Stimulated activated CD8-positive, alpha-beta memory T cell treated with anti-CD3 and anti-CD28 coated beads, Interleukin-12 subunit alpha, Interleukin-12 subunit beta, amount 100 ng/mL, for 1 hour (primary cell): ENCODE data around the gene RHOT2.

ENCODE experiments used
- DNase-seq: peaks from one replicate; pipeline ENCODE4 v3.0.0-alpha.2; 2020; ENCODE audit warnings: low read depth

The RHOT2 gene

DNA sequence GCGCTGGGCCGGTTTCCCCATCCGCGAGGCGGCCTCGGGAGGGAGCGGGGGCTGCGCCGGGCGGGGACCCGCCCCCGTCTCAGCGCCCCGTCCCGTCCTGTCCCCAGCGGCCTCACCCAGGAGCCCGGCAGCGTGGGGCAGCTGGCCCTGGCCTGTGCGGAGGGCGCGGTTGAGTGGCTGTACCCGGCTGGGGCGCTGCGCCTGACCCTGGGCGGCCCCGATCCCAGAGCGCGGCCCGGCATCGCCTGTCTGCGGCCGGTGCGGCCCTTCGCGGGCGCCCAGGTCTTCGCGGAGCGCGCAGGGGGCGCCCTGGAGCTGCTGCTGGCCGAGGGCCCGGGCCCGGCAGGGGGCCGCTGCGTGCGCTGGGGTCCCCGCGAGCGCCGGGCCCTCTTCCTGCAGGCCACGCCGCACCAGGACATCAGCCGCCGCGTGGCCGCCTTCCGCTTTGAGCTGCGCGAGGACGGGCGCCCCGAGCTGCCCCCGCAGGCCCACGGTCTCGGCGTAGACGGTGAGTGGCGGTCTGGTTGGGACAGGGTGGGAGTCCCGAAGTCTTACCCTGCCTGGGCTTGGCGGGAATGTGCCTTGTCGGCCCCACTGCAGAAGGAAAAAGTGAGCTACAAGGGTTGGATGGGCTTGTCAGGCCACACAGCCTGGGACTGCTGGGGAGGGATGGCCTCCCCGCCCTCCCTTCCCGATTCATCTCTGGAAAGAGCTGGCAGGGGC lies 47.7 kb downstream of the RHOT2 start:
- DNase-seq = no peak

DNA sequence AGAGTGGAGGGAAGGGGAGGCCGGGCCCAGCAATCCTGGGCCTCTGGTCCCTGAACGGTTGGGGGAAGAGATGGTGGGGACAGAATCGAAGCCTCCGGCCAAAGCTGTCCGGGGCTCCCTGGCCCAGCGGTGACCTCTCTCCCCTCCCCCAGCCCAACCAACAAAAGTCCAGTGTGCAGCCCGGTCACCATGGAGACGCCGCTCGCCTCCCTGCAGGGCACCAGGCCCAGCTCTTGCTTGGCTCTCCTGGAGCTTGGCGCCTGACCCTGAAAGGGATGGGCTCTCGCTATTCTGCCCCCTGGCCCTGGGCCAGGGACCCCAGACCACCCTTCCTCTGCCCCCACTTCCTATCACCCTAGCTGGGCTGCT lies 48.3 kb downstream of the RHOT2 start:
- no peak for DNase-seq

DNA sequence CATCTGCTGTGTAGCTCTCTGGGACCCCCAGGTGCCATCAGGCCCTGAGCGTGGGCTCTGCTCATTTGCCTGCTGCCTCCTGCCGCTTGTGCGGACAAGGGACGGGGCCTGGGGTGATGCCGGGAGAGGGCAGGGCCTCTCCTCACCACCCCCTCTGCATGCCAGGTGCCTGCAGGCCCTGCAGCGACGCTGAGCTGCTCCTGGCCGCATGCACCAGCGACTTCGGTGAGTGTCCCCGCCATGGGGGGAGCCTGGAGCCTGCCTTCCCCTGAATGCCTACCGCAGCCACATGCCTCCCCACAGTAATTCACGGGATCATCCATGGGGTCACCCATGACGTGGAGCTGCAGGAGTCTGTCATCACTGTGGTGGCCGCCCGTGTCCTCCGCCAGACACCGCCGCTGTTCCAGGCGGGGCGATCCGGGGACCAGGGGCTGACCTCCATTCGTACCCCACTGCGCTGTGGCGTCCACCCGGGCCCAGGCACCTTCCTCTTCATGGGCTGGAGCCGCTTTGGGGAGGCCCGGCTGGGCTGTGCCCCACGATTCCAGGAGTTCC lies 48.9 kb downstream of the RHOT2 start:
- DNase-seq = no peak

DNA sequence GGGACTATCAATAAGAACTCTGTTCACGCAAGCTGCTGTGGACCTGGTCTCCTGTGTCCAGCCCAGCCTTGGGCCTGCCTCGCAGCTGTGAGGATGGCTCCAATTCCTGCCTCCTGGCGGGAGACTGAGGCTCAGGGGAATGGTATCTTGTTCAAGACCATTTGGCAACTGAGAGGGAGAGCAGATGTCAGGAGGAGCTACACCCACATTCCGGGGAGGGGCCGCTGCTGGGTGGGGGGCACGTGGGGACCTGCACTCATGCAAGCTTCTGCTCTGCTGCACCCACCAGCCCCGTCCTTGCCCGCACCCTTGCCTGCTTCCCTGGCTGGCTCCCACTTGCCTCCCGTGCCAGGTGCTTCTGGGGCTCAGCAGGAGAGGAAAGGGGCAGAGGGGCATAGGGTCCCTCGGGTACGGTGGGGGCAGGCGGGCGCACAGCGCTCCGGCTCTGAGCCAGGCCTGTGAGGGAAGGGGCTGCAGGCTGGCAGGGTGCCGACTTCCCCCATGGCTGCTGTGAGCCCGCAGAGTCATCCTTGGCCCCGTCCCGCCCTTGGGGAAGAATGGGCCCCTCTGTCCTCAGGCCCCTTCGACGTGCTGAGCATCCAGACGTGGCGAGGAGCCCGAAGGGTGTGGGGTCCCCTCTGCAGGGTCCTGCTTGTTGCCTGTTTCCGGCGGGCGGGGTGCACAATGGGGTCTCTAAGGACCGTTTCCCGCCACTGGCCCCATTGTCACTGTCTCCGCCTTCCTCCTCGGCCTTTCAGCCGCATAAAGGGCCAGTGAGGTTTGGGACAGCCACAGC lies 49.7 kb downstream of the RHOT2 start:
- no peak for DNase-seq

DNA sequence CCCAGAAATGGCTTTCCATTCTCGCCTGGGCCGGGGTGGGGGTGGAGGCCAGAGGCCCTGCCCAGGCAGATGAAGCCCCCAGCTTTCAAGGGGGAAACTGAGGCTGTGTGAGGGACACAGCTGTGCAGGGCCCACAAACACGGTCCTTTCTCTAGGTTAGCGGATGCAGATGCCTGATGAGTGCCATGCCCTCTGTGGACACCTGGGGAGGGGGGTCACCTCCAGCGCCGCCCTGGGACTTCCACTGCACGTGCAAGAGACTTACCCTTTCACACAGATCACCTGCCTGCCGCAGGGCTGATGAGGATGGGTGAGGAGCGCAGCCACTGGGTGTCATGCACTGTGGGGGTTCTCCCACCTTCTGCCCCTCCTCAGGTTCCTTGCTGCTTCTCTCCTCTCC lies 50.5 kb downstream of the RHOT2 start:
- no peak for DNase-seq

DNA sequence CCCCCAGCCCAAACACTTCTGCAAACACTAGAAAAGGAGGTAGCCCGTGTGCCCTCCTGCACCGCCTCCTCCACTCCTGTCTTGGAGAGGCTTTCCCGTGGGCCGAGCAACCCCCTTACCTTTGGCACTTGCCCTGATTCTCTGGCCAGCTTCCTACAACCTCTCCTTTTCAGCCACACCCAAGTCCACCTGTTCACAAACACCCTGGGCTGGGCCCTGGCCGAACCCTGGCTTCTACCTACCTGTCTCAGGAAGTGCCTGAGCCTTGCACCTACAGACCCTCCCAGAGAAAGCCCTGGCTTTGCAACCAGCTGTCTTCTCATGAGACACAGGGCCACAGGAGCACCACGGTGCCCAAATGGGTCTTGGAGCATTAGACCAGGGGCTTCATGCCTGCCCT lies 51.0 kb downstream of the RHOT2 start:
- no peak for DNase-seq

DNA sequence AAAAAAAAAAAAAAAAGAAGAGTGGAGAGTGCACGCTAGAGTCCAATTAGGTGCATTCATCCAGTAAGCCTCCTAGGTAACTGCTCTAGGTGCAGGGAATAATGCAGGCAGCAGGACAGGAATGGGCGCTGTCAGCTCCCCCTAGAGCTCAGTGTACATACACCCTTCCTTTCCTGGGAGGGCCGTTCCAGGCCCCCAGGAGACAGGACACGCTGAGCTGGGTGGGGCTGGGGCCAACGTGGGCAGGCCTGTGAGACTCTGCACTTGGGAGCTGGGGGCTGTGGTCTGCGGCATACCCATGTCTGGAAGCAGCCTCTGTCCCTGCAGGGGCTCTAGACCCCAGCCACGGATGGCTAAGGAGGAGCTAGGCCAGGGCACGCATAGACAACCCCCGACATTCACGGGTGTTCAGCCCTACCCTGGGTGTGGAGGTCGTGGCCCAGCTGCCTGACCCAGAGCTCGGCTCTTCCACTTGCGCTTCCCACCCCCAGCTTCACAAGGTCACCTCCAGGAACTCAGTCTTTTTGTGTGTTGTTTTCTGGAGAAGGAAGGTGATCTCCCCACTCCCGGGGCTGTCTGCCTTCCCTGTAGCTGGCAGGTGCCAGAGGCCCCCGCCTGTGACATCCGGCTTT lies 52.0 kb downstream of the RHOT2 start:
- DNase-seq = no peak

DNA sequence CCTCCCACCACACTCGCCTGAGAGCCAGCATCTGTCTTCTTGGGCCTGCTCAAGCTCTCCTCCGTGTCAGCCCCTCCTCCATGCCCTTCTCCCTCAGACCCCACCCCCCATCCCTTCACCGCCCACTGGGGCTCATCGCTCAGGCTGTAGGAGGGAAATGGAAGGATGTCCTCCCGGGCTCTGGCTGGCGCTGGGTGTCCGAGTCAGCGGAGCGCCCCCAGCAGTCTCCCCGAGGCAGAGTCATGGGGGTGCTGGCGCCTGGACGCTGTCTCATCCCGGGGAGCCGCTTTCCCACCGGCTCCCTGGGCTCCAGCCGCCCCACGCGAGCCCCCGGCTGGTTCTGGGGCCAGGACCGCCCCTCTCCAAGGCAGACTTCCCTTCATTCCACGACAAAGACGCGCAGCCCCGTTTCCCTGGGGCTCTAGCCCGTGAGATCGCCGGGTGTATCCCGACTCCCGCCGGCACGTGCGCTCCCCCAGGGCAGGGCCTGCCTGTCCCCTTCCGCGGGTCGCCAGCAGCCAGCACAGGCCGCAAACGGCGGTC lies 52.6 kb downstream of the RHOT2 start:
- no peak for DNase-seq

DNA sequence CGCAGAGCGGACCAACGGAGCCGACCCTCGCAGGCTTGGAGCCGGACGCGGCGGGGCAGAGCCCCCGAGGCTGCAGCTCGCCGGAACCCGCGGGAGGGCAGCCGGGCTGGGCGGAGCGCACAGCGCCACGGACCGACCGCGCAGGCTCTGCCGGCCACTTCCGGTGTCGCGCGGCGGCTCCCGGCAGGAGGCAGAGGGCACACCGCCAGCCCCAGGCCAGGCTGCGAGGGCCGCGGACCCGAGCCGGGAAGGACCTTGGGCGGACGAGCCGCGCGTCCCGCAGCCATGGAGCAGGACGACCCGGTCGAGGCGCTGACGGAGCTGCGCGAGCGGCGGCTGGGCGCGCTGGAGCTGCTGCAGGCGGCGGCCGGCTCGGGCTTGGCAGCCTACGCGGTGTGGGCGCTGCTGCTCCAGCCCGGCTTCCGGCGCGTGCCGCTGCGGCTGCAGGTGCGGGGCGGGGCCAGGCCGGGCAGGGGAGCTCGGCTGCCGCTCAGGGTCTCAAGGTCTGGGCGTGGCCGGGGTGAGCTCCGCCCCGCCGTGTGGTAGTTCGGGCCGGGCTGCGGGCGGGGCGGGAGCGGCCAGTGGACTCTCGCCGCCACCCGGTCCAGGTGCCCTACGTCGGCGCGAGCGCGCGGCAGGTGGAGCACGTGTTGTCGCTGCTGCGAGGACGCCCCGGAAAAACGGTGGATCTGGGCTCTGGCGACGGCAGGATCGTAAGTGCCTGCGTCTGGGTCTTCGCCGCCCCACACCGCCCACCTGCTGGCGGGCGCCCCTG lies 53.2 kb downstream of the RHOT2 start, which contains the start of gene ANTKMT:
ANTKMT (plus strand) TSS at position 157 of the 775 bp plus-strand sequence; CDS start at position 286, 129 bp downstream.
- DNase-seq = no peak

DNA sequence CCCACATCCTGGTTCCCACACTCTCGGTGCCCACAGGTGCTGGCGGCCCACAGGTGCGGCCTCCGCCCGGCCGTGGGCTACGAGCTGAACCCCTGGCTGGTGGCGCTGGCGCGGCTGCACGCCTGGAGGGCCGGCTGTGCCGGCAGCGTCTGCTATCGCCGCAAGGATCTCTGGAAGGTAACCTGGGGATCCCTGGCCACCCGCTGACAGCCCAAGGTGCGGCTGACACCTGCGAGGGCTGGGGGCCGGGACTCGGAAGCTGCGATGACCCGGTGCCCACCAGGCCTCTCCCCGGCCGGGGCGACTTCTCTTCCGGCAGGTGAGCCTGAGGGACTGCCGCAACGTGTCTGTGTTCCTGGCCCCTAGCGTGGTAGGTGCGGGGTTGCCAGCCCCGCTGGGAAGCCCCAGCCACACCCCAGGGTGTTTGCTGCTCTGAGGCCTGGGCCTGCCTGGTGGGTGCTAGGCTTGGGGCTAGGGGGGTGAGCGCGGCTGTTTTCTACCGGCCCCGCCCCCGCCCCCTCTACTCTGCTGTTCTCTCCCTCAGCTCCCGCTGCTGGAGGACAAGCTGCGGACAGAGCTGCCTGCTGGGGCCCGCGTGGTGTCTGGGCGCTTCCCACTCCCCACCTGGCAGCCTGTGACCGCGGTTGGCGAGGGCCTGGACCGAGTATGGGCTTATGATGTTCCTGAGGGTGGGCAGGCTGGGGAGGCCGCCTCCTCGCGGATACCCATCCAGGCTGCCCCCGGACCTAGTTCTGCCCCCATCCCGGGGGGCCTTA lies 54.0 kb downstream of the RHOT2 start:
- DNase-seq = no peak

DNA sequence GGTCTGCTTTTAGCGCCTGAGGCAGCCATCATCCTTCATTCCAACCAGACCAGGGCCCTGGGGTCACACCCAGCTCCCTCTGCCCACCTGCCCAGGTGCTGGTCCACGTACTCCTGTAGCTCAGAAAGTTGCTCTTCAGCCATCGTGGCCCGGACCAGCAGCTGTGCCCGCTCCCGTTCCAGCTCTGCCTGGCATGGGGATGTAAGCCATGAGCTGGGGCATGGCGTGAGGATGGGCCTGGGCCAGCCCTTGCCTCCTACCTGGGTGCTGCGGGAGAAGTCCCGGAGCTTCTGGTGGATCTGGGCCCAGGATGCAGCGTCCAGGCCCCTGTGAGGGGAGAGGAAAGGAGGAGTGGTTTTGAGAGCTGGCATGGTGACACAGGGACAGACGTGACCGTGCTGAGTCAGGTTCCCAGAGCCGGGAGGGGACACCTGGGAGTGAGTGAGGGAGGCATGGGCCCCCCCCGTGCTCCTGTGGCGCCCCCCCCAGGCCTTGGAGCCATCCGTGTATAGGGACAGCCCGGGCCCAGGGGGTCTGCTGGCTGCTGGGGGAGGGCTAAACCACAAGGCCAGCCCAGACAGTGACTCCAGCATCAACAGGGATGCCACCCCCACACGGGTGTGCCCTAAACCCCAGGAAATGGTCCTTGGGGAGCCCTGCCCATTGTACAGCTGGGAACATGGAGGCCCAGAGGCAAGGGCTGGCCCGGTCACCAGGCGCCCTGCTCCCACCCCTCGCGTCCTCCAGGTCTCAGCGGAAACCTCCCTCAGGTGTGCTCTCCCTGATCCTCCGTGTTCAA lies 55.1 kb downstream of the RHOT2 start:
- DNase-seq = no peak

DNA sequence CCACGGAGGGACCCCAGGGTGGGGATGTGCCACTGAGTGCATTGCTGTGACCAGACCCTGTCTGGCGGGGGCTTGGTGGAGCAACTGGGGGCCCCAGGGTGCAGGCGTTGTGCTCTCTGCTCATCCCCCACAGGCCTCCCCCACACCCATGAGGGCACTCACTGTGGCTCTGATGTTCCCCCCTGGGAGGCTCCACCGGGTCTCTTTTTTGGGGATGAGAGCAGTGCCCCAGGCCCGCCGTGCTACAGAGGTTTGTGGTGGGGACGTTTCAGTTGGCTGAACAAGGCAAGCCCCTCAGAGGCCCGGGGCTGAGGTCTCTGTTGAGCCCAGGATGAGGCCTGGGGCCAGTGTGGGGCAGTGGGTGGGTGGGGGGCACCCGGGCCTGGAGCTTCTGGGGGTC lies 55.8 kb downstream of the RHOT2 start:
- no peak for DNase-seq
